Astrocyte of the spinal cord (primary cell): Measurements from ENCODE around the gene PRR5.
"Not testable (repeated sequence)": the region's sequence is repeated elsewhere in the genome, so short reads cannot be mapped to it uniquely, and the experiment has no call there.

Experiments used
- DNase-seq: peaks from one replicate; pipeline ENCODE4 v3.0.0; 2011; ENCODE audit warnings: low read depth, low spot score
- H3K4me3 ChIP-seq: 2 replicates; pipeline ENCODE4 v1.5.1; 2011; ENCODE audit warnings: low read depth, mild to moderate bottlenecking, low read length, moderate library complexity
- in situ Hi-C: cut with HindIII; loops from 2 replicates; pipeline ENCODE4 v1.10.0; 2017; ENCODE audit warnings: low sequenced_read_pairs
- TF ChIP-seq, protein P1 (sequence below): IDR thresholded peaks from 2 replicates; pipeline ENCODE4 v1.5.1; 2012; ENCODE audit warnings: low read depth, mild to moderate bottlenecking, low read length, inconsistent platforms

Gene PRR5

GRCh38 chr22:44743804-44744211 lies 41.8 kb downstream of the PRR5 start:
- TF ChIP-seq, protein P1, sequence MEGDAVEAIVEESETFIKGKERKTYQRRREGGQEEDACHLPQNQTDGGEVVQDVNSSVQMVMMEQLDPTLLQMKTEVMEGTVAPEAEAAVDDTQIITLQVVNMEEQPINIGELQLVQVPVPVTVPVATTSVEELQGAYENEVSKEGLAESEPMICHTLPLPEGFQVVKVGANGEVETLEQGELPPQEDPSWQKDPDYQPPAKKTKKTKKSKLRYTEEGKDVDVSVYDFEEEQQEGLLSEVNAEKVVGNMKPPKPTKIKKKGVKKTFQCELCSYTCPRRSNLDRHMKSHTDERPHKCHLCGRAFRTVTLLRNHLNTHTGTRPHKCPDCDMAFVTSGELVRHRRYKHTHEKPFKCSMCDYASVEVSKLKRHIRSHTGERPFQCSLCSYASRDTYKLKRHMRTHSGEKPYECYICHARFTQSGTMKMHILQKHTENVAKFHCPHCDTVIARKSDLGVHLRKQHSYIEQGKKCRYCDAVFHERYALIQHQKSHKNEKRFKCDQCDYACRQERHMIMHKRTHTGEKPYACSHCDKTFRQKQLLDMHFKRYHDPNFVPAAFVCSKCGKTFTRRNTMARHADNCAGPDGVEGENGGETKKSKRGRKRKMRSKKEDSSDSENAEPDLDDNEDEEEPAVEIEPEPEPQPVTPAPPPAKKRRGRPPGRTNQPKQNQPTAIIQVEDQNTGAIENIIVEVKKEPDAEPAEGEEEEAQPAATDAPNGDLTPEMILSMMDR: no peak
- H3K4me3 ChIP-seq: no peak overlapping the region
- no peak for DNase-seq
- in situ Hi-C loops: no loop called here

GRCh38 chr22:44745853-44746789 lies 44.1 kb downstream of the PRR5 start:
- in situ Hi-C loops: no loop called here
- TF ChIP-seq, protein P1: no peak
- no peak for DNase-seq
- no peak overlapping the region for H3K4me3 ChIP-seq

- H3K4me3 ChIP-seq, DNase-seq, in situ Hi-C loops: not testable (repeated sequence)
Measured at GRCh38 chr22:44747784-44748127, 45.8 kb downstream of the PRR5 start.

GRCh38 chr22:44748524-44748923 lies 46.5 kb downstream of the PRR5 start:
- in situ Hi-C loops: no loop called here
- TF ChIP-seq, protein P1: no peak
- DNase-seq: no peak
- no peak overlapping the region for H3K4me3 ChIP-seq

DNA sequence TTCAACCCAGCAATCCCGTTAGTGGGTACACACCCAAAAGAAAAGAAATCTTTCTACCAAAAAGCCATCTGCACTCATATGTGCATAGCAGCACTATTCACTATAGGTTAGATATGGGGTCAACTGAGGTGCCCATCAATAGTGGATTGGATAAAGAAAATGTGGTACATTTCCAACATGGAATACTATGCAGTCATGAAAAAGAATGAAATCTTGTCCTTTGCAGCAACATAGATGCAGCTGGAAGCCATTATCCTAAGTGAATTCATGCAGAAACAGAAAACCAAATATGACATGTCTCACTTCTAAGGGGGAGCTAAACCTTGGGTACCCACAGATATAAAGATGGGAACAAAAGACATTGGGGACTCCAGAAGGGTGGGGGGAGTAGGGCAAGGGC lies 48.5 kb downstream of the PRR5 start:
- no peak overlapping the region for H3K4me3 ChIP-seq
- in situ Hi-C loops: no loop called here
- DNase-seq: no peak
- TF ChIP-seq, protein P1: no peak

DNA sequence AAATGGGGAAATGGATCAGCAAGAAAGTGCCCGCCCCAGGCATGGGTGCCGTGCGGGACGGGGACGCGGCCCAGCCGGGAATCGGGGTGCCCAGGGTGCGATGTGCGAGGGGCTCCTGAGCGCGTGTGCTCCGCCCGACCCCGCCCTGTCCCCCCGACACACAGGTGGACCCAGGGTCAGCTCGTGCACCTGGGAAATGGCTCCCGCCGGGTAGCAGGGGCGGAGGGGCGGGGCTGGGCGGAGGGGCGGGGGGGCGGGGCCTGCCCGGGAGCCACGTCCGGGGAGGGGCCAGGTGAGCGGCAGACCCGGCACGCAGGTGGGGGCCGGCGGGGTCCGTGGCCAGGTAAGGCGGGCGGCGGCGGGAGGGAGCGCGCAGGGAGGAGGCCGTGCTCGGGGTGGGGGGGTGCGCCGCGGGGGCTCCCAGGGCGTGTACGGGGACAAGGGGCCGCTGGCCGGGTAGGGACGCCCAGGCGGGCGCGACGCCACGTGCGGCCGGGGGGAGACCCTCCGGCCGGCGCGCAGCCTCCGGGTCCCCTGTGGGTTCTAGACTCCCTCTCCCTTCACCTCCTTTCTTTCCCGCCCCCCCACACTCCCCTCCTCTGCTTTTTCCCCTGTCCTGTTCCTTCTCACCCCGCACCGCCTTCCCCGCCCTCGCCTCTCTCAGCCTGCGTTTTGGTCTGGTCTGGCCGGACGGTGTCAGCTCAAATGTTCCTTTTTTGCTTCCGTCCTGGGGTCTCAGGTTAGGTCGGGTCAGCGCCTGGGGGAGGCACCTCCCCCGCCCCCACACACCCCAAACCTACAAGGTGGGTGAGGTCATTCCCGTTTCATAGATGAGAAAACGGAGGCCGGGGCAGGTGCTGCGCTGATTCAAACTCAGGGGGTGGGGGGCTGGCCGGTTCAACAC lies 50.5 kb downstream of the PRR5 start, which contains the start of gene ARHGAP8:
TSS of gene ARHGAP8 (plus strand) at position 291 of the 904 bp plus-strand sequence. CDS start 33,953 bp downstream, outside the sequence.
- TF ChIP-seq, protein P1: no peak
- in situ Hi-C loops: no loop called here
- no peak within 1 kb of the TSS for H3K4me3 ChIP-seq
- no peak for DNase-seq
